NCI-H1694 treated with DMSO at 0.1 percent for 48 hours (cell line): ENCODE results near the gene CCDC9.

Experiments
- DNase-seq: peaks from one replicate; lab custom pipeline; 2025; lab: John Stamatoyannopoulos, UW

The CCDC9 gene

GRCh38 chr19:47255879-47256692 lies at the start of gene CCDC9:
Gene CCDC9 (plus strand): TSS chr19:47256525. CDS start chr19:47258401, 1,876 bp downstream.
- DNase-seq = peak; percentile 96

- DNase-seq = no peak
These were observed 46.8 kb upstream of the CCDC9 start for GRCh38 chr19:47209319-47210179.

- no peak for DNase-seq
These were observed 46.2 kb upstream of the CCDC9 start for GRCh38 chr19:47210180-47210490.

- peak; percentile 68 for DNase-seq
These were observed 45.5 kb upstream of the CCDC9 start for GRCh38 chr19:47210689-47211316.

- no peak for DNase-seq
These were observed 40.7 kb upstream of the CCDC9 start for GRCh38 chr19:47215581-47215980.

GRCh38 chr19:47221080-47221841 lies 35.1 kb upstream of the CCDC9 start:
- DNase-seq = no peak

GRCh38 chr19:47221890-47222289 lies 34.4 kb upstream of the CCDC9 start:
- no peak for DNase-seq

- DNase-seq = peak; percentile 80
These were observed 30.4 kb upstream of the CCDC9 start for GRCh38 chr19:47225746-47226425.

- DNase-seq = no peak
These were observed 29.6 kb upstream of the CCDC9 start for GRCh38 chr19:47226426-47227351.

GRCh38 chr19:47227352-47228167 lies 28.8 kb upstream of the CCDC9 start:
- no peak for DNase-seq

- DNase-seq = no peak
These were observed 28.0 kb upstream of the CCDC9 start for GRCh38 chr19:47228168-47228936.

- no peak for DNase-seq
These were observed 27.2 kb upstream of the CCDC9 start for GRCh38 chr19:47228937-47229675.

GRCh38 chr19:47229676-47230053 lies 26.7 kb upstream of the CCDC9 start:
- no peak for DNase-seq

GRCh38 chr19:47230054-47230920 lies 26.0 kb upstream of the CCDC9 start:
- no peak for DNase-seq

- DNase-seq = no peak
These were observed 25.5 kb upstream of the CCDC9 start, which contains the start of gene BBC3 for GRCh38 chr19:47230921-47231214. Gene BBC3 (minus strand): TSS chr19:47231199. CDS start chr19:47228431, 2,768 bp downstream.

GRCh38 chr19:47231215-47232054 lies 24.9 kb upstream of the CCDC9 start:
- DNase-seq = no peak
